CD4-positive, alpha-beta T cell treated with Interleukin-21 for 1 hour (primary cell): Measurements from ENCODE around the gene TPO.
"Not testable (repeated sequence)": the region's sequence is repeated elsewhere in the genome, so short reads cannot be mapped to it uniquely, and the experiment has no call there.

ENCODE experiments used
- DNase-seq: peaks from one replicate; pipeline ENCODE4 v3.0.0-alpha.2; 2020

TPO gene

DNA sequence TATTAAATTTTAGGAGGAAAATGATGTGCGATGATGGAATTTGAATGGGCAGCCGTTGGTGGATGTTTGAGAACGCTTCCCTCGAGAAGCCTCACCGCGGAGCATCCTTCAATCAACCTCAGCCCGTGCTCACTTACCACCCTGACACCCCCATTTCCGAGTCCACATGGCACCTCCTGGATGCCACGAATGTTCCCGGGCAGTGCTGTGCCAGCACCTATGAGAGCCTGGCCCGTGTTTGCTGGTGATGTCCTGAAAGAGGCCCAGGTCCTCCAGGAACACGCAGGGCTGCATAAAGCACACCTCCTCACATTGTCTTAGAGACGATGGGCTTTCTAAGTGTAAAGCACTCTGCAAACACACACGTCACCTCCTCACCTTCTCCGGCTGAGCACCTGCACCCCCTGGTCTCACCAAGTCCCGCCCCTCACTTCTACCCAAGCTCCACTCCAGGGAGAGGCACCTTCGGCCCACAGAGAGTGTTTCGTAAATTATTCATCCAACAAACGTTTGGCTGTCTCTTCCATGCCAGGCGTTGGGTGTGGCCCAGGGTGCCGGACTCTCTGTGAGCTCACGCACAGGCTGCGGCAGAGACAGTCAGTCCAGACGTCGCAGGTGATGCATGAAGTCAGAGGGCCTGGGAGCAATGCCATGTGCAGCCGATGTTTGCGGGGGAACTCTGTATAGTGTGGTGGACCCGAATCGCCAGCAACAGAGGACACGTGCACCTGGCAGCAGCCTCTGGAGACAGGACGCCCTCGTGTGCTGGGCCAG is 150.0 kb downstream of the TPO start:
- DNase-seq = no peak

DNA sequence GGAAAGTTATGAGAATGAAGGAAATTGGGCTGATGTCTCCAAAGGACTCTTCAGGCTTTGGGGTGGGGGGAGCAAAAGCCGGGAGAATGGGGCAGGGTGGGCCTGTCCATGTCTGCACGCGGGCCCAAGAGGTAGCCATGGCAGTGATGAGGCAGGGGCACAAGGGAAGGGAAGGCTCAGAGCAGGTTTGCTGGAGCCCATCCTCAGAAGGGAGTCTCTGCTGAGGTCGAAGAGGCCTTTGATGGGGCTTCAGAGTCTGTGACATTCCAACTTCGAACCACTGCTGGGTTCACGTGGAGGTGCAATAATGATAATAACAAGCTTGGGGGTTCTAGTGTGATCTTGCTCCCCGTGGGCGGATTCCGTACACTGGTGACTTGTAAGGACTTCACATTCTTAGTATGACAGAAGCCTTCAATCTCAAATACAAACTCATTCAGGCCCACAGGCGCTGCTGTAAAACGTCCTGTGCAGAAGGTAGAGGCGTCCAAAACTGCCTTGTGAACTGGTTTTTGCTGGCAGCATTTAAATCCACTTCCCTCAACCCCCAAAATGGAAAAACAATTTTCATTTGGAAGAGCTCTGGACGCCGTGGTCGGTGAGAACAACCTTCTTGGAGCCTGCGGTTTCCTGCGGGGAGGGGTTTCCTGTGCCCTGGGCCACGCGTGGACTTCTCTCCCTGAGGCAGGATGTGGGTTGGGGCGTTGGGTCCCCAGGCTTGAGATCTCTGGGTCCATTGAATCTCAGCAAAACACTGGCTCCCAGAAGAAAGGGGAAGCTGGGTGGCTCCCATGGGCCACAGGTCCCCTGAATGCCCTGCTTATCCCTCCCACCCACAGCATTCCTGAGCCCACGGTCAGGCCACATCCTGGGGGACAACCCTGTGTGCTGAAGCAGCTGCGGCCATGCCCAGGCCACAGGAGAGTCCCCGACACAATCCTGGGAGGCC is 151.0 kb downstream of the TPO start:
- DNase-seq = peak; percentile 28

GRCh38 chr2:1567556-1568344 is 154.5 kb downstream of the TPO start:
- no peak for DNase-seq

DNA sequence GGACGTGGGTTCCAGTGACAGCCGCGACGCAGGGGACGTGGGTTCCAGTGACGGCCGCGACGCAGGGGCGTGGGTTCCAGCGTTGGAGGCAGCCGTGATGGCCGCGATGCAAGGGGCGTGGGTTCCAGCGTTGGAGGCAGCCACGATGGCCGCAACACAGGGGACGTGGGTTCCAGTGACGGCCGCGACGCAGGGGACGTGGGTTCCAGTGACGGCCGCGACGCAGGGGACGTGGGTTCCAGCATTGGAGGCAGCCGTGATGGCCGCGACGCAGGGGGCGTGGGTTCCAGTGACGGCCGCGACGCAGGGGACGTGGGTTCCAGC is 155.0 kb downstream of the TPO start:
- not testable (repeated sequence) for DNase-seq

GRCh38 chr2:1569879-1570450 is 156.7 kb downstream of the TPO start:
- no peak for DNase-seq

DNA sequence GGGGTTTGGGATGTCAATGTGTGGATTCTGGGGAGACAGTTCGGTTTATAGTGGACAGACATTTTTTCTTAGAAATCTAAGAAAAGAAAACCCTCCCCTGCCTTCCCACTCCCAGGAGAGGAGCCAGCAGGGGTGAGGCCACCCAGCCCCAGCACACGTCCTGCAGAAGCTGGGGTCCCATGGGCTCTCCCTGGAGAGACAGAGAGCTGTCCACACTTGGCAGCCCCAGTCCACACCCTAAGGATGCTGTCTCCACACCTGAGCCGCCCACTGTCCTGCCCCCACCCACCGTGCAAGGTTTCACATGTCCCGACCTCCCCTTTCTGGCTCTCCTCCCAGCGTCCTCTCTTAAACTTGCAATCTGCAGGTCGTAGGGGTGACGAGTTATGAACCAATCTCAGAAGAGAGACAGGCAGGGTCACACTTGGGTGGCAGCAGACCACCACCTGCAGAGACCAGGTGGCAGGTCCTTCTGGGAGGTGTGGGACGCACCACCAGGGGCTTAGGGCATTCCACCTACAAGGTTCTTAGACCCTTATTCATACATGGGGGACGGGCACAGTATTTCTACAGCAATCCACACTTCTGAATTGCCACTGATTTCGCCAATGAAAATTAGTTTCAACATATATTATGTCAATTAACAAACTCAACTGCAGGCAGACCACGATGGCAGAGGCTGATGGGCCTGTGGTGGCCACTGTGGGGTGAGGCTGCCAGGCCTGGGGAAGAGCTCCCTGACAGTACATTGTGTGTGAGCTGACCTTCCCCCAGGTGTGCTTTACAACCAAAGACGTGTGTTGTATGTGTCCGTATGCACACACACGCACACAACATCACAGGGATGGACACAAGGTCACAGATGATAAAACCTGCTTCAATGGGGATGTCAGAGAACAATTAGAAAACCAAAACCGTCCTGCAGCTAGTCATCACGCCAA is 158.5 kb downstream of the TPO start:
- no peak for DNase-seq

- DNase-seq = no peak
Observed at GRCh38 chr2:1572638-1573037, 159.4 kb downstream of the TPO start.

GRCh38 chr2:1577846-1578245 is 164.6 kb downstream of the TPO start:
- no peak for DNase-seq

DNA sequence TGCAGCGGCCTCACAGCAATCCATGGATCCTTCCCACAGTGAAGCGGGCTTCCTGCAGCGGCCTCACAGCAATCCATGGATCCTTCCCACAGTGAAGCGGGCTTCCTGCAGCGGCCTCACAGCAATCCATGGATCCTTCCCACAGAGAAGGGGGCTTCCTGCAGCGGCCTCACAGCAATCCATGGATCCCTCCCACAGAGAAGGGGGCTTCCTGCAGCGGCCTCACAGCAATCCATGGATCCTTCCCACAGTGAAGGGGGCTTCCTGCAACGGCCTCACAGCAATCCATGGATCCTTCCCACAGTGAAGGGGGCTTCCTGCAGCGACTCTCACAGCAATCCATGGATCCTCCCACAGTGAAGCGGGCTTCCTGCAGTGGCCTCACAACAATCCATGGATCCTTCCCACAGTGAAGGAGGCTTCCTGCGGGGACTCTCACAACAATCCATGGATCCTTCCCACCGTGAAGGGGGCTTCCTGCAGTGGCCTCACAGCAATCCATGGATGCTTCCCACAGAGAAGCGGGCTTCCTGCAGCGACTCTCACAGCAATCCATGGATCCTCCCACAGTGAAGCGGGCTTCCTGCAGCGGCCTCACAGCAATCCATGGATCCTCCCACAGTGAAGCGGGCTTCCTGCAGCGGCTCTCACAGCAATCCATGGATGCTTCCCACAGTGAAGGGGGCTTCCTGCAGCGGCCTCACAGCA is 168.1 kb downstream of the TPO start:
- DNase-seq = not testable (repeated sequence)

- no peak for DNase-seq
Observed at GRCh38 chr2:1581965-1582625, 168.8 kb downstream of the TPO start.

DNA sequence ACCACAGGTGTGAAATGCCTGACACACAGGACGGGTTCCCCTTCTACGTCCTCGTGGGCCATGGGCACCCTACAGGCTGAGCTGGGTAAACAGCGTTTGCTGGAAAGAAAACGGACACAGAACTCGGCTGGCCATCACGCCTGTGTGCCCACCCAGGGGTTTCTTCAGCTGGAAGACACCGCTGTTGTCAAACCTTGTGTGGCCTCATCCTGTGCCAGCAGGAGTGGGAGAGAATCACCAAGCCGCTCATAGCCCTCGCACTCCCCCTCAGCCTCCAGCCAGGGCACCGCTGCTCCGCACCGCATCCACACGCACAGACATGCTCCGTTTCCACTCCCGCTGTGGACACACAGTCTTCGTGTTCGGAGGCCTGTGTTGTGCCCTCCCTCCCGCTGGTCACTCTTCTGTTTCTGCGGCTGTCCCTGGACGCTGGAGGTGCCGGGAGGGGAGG is 169.7 kb downstream of the TPO start:
- no peak for DNase-seq

- no peak for DNase-seq
Observed at GRCh38 chr2:1584051-1584531, 170.8 kb downstream of the TPO start.

GRCh38 chr2:1584691-1585485 is 171.6 kb downstream of the TPO start:
- DNase-seq = no peak

GRCh38 chr2:1585635-1586034 is 172.4 kb downstream of the TPO start:
- DNase-seq = no peak

DNA sequence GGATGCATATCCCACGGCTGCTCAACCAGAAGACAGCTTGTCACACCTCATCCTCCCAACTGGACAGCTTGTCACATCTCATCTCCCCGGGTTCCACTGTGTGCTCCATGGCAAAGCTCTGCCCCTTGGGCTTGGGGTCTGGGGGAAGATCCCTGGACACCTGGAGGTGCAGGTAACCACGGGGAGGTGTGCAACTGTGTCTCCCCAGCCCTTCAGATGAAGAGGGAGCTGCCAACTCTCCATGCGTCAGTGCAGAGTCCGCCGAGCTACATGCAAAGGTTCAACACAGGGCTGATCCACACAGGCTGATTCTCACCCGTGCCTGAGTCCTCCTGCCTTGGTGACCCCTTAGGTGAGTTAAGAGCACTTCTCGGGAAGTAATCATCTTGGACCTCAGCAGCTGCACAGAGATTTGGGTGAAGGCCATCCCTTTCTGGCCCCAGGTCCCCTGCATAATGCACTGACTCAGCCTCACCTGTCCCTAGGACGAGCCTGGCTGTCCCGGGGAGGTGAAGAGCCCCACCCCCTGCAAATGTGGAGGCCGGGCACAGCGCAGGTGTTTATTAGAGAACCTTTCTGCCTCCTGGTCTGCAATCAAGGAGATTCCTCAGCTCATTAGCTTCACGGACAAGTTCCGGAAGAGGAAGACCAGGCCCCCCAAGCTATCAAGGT is 173.1 kb downstream of the TPO start:
- DNase-seq = no peak

GRCh38 chr2:1586923-1587840 is 173.9 kb downstream of the TPO start:
- DNase-seq = no peak
